PFSK-1 (cell line): ENCODE measurements around the gene STK31.

ENCODE experiments used
- POLR2AphosphoS5 ChIP-seq: IDR thresholded peaks from 2 replicates; pipeline ENCODE4 v1.6.1; 2012; ENCODE audit warnings: low read depth, mild to moderate bottlenecking, control low read depth, low read length, moderate library complexity
- REST ChIP-seq, 2 experiments: IDR thresholded peaks; 2 replicates each; pipeline versions ENCODE4 v1.6.1 to v1.8.0; 2011 to 2012; ENCODE audit warnings: low read depth in 2 of 2, low read length in 2 of 2, control low read depth in 1 of 2, inconsistent platforms in 1 of 2, mild to moderate bottlenecking in 1 of 2, moderate library complexity in 1 of 2; ENCODE audit not compliant: insufficient read depth in 1 of 2
- TAF1 ChIP-seq: IDR thresholded peaks from 2 replicates; pipeline ENCODE4 v1.6.1; 2012; ENCODE audit warnings: low read length, control low read depth, borderline replicate concordance; ENCODE audit not compliant: insufficient read depth

GRCh38 chr7:23687011-23687410 is 23.0 kb upstream of the STK31 start:
- TF ChIP-seq POLR2AphosphoS5 (no peak), REST (IDR thresholded peaks at IDR 0.05; ENCODE audit: insufficient read depth in 1 of 2, low read depth in 2 of 2, low read length in 2 of 2) (no peak), TAF1 (no peak)
